CD1c-positive myeloid dendritic cell (primary cell): Measurements from ENCODE around the gene RABGAP1L.
"Not testable (repeated sequence)": the region's sequence is repeated elsewhere in the genome, so short reads cannot be mapped to it uniquely, and the experiment has no call there.

Source experiments
- DNase-seq: peaks from one replicate; pipeline ENCODE4 v3.0.0-alpha.2; 2016; ENCODE audit errors: extremely low spot score

Gene RABGAP1L

GRCh38 chr1:174358786-174359453 is 199.6 kb downstream of the RABGAP1L start:
- DNase-seq, result peak; percentile 1

DNA sequence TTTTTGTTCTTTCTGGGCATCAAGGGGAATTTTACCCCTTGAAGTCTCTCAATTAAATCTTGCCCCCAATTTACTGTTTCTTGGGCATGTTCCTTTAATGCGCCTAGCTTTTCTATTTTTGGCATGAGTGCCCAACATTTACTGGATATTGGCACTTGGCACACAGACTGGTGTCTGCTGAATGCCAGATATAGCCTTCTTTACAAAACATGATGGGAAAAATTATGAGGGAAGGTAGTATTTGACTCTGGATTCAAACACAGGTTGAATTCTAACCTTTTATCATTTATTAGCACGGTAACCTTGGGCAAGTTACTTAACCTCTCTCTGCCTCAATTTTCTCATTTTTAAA is 200.1 kb downstream of the RABGAP1L start:
- no peak for DNase-seq

GRCh38 chr1:174364996-174365736 is 205.8 kb downstream of the RABGAP1L start:
- no peak for DNase-seq

GRCh38 chr1:174366946-174367345 is 207.6 kb downstream of the RABGAP1L start:
- DNase-seq, result no peak

GRCh38 chr1:174367892-174368291 is 208.6 kb downstream of the RABGAP1L start:
- DNase-seq, result no peak

DNA sequence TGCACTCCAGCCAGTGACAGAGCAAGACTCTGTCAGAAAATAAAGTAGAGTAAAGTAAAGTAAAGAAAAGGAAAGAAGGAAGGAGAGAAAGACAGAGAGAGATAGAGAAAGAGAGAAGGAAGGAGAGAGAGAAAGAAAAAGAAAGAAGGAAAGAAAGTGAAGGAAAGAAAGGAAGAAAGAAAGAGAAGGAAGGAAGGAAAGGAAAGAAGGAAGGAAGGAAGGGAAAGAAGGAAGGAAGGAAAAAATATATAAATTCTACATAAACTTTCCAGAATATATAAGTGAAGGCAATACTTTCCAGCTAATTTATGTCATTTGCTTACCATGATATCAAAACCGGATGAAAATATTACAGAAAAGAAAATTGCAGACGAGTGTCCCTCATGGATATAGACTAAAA is 216.7 kb downstream of the RABGAP1L start:
- DNase-seq, result no peak

GRCh38 chr1:174391716-174392115 is 232.4 kb downstream of the RABGAP1L start:
- no peak for DNase-seq

DNA sequence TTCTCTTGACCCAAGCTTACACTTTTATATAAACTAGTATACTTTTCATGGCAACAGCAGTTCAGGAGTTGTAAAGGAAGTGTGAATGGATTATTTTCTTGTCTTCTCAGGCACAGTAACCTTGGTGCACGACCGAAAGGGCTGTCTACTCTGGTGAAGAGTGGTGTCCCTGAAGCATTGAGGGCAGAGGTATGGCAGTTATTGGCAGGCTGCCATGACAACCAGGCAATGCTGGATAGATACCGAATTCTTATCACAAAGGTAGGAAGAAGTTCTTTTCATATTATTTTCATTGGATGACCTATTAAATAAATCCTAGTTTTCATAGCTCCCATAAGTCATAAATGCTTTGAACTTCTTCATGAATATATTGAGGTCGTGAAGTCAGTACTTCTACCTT is 234.6 kb downstream of the RABGAP1L start:
- no peak for DNase-seq

- DNase-seq, result no peak
These were observed 237.9 kb downstream of the RABGAP1L start for GRCh38 chr1:174397261-174397660.

DNA sequence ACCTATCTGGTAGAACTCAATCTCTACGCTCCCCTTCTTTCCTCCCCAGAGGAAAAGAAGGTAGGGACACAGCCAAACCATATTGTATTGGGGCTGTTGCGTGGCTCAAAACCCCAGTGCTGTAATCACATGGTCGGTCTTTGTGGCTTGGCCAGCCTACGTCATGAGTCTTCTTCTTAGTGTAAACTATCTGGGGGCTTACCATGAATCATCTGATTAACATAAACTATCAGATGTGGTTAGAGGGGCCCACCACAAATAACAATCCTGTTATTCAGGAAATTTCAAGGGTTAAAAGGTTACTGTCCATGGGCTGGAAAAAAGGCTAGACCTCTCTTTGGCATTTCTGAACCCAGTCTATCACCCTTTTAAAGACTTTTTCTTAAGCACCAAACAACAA is 238.9 kb downstream of the RABGAP1L start:
- no peak for DNase-seq

- no peak for DNase-seq
These were observed 239.9 kb downstream of the RABGAP1L start for GRCh38 chr1:174399211-174399610.

- no peak for DNase-seq
These were observed 241.8 kb downstream of the RABGAP1L start for GRCh38 chr1:174401075-174401474.

GRCh38 chr1:174405219-174405618 is 245.9 kb downstream of the RABGAP1L start:
- DNase-seq, result no peak

GRCh38 chr1:174406421-174406820 is 247.1 kb downstream of the RABGAP1L start:
- DNase-seq, result no peak

DNA sequence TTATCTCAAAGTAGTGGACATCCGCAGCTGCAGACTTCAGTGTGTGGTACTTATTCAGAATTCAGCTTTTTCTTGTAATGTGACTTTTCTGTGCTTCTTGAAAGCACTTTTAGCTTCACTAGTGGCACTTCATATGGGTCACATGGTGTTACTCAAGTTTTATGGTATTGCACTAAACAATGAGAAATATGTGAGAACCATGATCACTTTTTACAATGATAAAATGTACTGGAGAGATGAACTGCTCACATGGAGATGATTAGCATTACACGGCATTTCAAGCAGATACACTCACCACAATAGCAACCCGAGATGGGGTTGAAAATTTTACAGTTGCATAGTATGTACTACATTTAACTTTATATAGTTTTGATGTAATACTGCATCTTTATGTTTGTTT is 248.3 kb downstream of the RABGAP1L start:
- DNase-seq, result no peak

- DNase-seq, result no peak
These were observed 248.8 kb downstream of the RABGAP1L start for GRCh38 chr1:174408146-174408545.

DNA sequence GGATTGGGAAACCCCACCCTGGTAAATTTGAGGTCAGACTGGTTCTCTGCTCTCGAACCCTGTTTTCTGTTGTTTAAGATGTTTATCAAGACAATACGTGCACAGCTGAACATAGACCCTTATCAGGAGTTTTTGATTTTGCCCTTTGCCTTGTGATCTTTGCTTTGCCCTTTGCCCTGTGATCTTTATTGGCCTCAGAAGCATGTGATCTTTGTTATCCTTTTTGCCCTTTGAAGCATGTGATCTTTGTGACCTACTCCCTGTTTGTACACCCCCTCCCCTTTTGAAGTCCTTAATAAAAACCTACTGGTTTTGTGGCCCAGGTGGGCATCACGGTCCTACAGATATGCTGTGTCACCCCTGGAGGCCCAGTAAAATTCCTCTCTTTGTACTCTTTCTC is 250.5 kb downstream of the RABGAP1L start:
- not testable (repeated sequence) for DNase-seq

- DNase-seq, result no peak
These were observed 254.3 kb downstream of the RABGAP1L start for GRCh38 chr1:174413632-174414031.

DNA sequence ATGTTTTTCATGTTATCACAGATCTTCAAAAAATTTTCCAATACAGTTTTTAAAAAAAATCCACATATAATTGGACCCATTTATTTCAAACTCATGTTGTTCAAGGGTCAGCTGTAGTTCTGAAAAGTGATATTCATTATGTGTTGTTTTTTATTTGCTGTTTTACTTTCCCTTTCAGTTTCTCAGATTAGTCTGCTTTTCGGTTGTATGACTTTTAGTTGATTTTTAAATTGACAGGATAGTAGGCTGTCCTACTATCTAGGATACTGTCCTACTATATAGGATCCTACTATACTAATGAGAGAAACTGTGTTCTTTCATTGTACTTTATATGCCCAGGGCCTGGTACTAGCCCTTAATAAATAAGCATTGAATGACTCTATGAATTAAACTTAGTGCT is 254.9 kb downstream of the RABGAP1L start:
- no peak for DNase-seq

- DNase-seq, result no peak
These were observed 256.2 kb downstream of the RABGAP1L start for GRCh38 chr1:174415506-174415905.

- no peak for DNase-seq
These were observed 258.6 kb downstream of the RABGAP1L start for GRCh38 chr1:174417921-174418320.

- no peak for DNase-seq
These were observed 265.8 kb downstream of the RABGAP1L start for GRCh38 chr1:174425121-174425520.

- no peak for DNase-seq
These were observed 266.8 kb downstream of the RABGAP1L start for GRCh38 chr1:174426153-174426552.

GRCh38 chr1:174428033-174428432 is 268.7 kb downstream of the RABGAP1L start:
- no peak for DNase-seq
